ENCODE measurements around the gene PTGIS. TPM values are rescaled to one million over a fixed set of nuclear protein-coding genes. Genes with fewer than 3 reads are reported as not detected.

The PTGIS gene
- total RNA-seq, 1 donor, result 2.2 TPM

DNA sequence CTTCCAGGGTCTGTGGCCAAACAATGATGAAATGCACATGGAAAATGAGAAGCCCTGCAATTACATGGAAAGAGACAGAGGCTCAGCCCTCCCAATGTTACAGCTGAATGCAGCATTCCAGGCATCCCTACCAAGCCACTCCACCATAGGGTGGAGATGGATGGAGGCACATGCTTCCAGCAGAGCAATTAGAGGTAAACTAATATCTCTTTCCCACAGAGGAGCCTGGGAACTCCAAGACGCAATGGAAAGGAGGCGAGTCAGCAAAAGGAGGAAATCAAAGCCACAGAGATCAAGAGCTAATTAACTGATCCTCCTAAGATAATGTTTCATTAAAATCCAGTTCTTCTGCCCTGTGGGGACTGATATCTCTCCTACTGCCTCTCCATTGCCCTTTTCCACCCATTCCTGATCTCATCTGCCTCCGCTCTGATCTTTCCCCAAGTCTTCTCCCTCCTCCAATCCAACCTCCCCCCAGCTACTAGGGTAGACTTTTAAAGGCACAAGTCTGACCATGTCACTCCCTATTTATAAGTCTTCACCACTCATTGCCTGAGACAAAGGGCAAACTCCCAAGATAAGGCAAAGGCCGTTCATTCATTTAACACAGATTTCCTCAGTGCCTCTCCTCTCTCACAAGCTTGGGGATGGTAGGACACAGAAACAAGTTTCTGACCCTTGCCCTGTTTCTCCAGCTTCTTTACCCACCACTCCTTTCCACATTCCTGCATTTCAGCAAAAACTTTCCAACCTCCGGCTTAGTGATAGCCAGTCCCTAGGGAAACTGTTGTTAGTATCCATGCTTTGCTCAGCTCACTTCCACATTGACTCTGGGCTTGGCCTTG, 71.2 kb downstream of the PTGIS start:
- DNase-seq (ENCODE audit: low read depth), result no peak
- no peak overlapping the region for H3K4me3 ChIP-seq (ENCODE audit: low read depth, low read length)
- TF ChIP-seq, protein P1, sequence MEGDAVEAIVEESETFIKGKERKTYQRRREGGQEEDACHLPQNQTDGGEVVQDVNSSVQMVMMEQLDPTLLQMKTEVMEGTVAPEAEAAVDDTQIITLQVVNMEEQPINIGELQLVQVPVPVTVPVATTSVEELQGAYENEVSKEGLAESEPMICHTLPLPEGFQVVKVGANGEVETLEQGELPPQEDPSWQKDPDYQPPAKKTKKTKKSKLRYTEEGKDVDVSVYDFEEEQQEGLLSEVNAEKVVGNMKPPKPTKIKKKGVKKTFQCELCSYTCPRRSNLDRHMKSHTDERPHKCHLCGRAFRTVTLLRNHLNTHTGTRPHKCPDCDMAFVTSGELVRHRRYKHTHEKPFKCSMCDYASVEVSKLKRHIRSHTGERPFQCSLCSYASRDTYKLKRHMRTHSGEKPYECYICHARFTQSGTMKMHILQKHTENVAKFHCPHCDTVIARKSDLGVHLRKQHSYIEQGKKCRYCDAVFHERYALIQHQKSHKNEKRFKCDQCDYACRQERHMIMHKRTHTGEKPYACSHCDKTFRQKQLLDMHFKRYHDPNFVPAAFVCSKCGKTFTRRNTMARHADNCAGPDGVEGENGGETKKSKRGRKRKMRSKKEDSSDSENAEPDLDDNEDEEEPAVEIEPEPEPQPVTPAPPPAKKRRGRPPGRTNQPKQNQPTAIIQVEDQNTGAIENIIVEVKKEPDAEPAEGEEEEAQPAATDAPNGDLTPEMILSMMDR (IDR thresholded peaks at IDR 0.05; ENCODE audit: insufficient read depth, low read depth, low read length), result no peak

DNA sequence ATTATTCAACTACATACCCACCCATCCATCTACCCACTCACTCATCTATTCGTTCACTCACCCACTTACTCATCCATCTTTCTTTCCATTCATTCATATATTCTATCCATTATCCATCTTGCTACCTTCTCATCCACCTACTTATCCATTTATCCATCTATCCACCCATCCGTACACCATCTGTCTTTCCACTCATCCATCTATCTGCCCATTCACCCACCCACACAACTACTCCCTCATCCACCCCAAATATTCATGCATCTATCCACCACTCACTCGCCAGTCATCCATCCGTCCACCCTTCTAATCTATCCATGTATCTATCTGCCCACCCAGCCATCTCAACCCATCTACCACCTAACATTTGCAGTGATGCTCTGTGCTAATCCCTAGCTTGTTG, 71.9 kb downstream of the PTGIS start:
- TF ChIP-seq, protein P1 (IDR thresholded peaks at IDR 0.05; ENCODE audit: insufficient read depth, low read depth, low read length), result no peak
- H3K4me3 ChIP-seq (ENCODE audit: low read depth, low read length), result no peak overlapping the region
- no peak for DNase-seq (ENCODE audit: low read depth)

DNA sequence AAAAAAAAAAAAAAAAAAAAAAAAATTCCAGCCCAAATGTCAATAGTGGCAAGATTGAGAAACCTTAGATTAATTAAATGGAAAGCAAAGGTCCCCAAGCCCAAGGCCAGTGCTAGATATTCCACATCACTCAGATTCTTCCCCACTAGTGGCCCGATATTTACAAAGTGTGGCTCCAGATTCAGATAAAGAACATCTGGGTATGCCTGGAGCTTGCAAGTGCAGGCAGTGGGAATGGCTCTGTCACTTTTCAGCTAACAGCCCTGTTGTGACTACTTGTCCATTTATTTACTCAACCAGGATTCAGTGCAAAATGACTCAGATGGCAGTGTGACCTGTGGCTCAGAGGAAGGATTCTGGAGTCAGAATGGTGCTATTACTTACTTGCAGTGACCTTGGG, 77.2 kb downstream of the PTGIS start:
- TF ChIP-seq, protein P1 (IDR thresholded peaks at IDR 0.05; ENCODE audit: insufficient read depth, low read depth, low read length), result no peak
- DNase-seq (ENCODE audit: low read depth), result no peak
- no peak overlapping the region for H3K4me3 ChIP-seq (ENCODE audit: low read depth, low read length)

DNA sequence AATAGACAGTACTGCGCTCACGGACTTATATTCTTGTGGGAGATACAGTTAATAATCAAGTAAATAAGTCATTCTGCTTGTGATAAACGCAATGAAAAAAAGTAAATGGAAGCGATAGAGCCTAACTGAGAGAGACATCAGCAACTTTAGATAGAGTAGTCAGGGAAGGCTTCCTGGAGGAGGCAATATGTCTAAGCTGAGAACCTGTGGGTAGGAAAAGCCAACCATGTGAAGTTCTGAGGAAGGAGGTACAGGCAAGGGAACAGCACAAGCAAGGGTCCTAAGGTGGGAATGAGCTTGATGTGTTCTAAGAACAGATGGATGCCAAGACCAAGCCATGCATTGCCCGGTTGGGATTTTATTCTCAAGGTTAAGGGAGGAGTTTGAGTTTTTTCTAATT, 78.2 kb downstream of the PTGIS start:
- TF ChIP-seq, protein P1 (IDR thresholded peaks at IDR 0.05; ENCODE audit: insufficient read depth, low read depth, low read length), result no peak
- H3K4me3 ChIP-seq (ENCODE audit: low read depth, low read length), result no peak overlapping the region
- DNase-seq (ENCODE audit: low read depth), result no peak

DNA sequence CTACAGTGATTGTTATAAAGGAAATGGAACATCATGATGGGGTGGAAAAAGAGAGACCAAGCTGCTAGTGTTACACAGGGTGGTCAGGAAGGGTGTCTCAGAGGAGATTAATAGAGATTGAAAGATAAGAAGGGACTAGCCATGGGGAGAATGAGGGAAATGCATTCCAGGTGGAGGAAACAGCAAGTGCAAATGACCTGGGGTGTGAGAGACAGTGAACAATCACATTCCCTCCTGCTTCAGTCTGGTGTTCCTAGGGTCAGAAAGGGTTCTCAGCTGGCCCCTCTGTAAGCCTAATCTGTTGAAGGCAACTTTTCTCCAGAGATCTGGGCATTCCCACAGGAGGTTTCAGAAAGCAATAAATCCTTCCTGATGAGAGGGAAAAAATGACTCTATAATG, 81.9 kb downstream of the PTGIS start:
- TF ChIP-seq, protein P1 (IDR thresholded peaks at IDR 0.05; ENCODE audit: insufficient read depth, low read depth, low read length), result no peak
- H3K4me3 ChIP-seq (ENCODE audit: low read depth, low read length), result no peak overlapping the region
- no peak for DNase-seq (ENCODE audit: low read depth)

DNA sequence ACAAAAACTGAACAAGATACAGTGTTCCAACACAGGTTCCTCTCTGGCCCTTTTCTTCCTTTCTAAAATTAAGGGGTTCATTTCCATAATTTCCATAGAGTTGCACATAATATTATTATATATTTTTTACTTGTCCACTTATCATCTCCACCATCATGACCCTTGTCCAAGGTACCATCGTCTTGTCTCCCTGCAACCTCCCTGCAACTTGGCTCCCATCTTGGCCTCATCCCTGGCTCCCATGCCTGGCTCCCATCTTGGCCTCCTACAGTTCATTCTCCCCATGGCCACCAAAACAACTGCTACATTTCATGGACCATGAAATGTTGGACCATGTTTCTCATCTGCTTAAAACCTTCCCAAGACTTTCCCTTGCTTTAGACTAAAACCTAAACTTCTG, 82.4 kb downstream of the PTGIS start:
- TF ChIP-seq, protein P1 (IDR thresholded peaks at IDR 0.05; ENCODE audit: insufficient read depth, low read depth, low read length), result no peak
- no peak for DNase-seq (ENCODE audit: low read depth)
- H3K4me3 ChIP-seq (ENCODE audit: low read depth, low read length), result no peak overlapping the region

Measured in fibroblast of villous mesenchyme (primary cell).